Measurements from ENCODE around the gene TFDP2. TPM values are rescaled to one million over a fixed set of nuclear protein-coding genes. Genes with fewer than 3 reads are reported as not detected.

TFDP2 gene
- total and polyA plus RNA-seq, 9 of the 15 experiments (the other 6 are each of a cell fraction or from before 2014, with no cell fraction given): 95.6 to 179 (median 126) TPM

DNA sequence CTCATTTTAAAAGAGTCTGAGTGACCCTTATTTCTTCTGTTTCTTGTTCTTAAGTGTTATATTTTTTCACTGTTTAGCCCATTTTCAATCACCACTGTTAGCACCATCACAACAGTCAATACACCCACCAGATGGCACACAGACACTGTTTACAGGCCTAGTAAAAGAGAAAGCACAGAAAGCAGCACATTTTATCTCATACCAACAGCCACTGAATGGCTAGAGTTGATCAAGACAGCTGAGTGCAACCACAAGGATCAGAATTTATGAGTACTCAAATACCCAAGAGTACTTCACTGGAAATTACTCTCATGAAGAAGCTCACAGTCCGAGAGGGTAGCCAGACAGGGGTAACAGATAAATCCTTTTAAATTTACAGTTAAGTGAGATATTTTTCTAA, 127.0 kb downstream of the TFDP2 start (continued):
- TF ChIP-seq, protein P1, sequence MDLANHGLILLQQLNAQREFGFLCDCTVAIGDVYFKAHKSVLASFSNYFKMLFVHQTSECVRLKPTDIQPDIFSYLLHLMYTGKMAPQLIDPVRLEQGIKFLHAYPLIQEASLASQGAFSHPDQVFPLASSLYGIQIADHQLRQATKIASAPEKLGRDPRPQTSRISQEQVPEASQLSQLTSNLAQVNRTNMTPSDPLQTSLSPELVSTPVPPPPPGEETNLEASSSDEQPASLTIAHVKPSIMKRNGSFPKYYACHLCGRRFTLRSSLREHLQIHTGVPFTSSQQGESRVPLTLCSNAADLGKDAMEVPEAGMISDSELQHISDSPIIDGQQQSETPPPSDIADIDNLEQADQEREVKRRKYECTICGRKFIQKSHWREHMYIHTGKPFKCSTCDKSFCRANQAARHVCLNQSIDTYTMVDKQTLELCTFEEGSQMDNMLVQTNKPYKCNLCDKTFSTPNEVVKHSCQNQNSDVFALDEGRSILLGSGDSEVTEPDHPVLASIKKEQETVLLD (IDR thresholded peaks at IDR 0.05): no peak
- TF ChIP-seq NEUROD1 (IDR thresholded peaks at IDR 0.05; ENCODE audit: borderline replicate concordance, low read depth, low read length, partially characterized antibody): no peak
- no peak for TF ChIP-seq ZNF41 (CRISPR knock-in tag; conservative IDR thresholded peaks at IDR 0.05)
- TF ChIP-seq RHOXF2B (CRISPR knock-in tag; conservative IDR thresholded peaks at IDR 0.05): 0 out of 2 replicates have a peak, but pooled peaks have one; percentile 38
- no peak for TF ChIP-seq DNMT1 (IDR thresholded peaks at IDR 0.05)
- TF ChIP-seq CBX1 (IDR thresholded peaks at IDR 0.05; ENCODE audit: low read depth): no peak
- TF ChIP-seq CHD4 (IDR thresholded peaks at IDR 0.05; ENCODE audit: insufficient read depth, insufficient replicate concordance, low read depth, low read length, poor library complexity, severe bottlenecking): no peak
- TF ChIP-seq, protein P2, sequence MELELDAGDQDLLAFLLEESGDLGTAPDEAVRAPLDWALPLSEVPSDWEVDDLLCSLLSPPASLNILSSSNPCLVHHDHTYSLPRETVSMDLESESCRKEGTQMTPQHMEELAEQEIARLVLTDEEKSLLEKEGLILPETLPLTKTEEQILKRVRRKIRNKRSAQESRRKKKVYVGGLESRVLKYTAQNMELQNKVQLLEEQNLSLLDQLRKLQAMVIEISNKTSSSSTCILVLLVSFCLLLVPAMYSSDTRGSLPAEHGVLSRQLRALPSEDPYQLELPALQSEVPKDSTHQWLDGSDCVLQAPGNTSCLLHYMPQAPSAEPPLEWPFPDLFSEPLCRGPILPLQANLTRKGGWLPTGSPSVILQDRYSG (tag; conservative IDR thresholded peaks at IDR 0.05; ENCODE audit: low read depth): peak; percentile 92
- TF ChIP-seq CBFA2T2 (conservative IDR thresholded peaks at IDR 0.05): peak; percentile 90
- TF ChIP-seq, protein P3, sequence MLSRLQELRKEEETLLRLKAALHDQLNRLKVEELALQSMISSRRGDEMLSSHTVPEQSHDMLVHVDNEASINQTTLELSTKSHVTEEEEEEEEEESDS (CRISPR knock-in tag; IDR thresholded peaks at IDR 0.05): no peak
- no peak for TF ChIP-seq ZNF354B (CRISPR knock-in tag; IDR thresholded peaks at IDR 0.05)
- no peak for TF ChIP-seq BRCA1 (IDR thresholded peaks at IDR 0.05)
- no peak for TF ChIP-seq BRCA1 (CRISPR knock-in tag; IDR thresholded peaks at IDR 0.05)
- no peak for TF ChIP-seq TCF7 (IDR thresholded peaks at IDR 0.05; ENCODE audit: borderline replicate concordance)
- peak; percentile 70 to 87; a peak in 3 of 4 replicates for TF ChIP-seq TBL1XR1 (IDR thresholded peaks at IDR 0.05; ENCODE audit: low read length in 2 of 2)
- TF ChIP-seq ZNF644 (tag; IDR thresholded peaks at IDR 0.05; ENCODE audit: low read depth): peak; percentile 96
- no peak for TF ChIP-seq XRCC3 (IDR thresholded peaks at IDR 0.05)
- TF ChIP-seq ZNF384 (IDR thresholded peaks at IDR 0.05; ENCODE audit: low read depth, low read length): peak; percentile 52
- no peak for TF ChIP-seq YY1 (IDR thresholded peaks at IDR 0.05; ENCODE audit: borderline replicate concordance in 1 of 3, control insufficient read depth in 1 of 3, extremely low read depth in 1 of 3, insufficient read depth in 3 of 3, insufficient read length in 1 of 3, insufficient replicate concordance in 2 of 3, low read depth in 1 of 3, low read length in 2 of 3)
- TF ChIP-seq, protein P4, sequence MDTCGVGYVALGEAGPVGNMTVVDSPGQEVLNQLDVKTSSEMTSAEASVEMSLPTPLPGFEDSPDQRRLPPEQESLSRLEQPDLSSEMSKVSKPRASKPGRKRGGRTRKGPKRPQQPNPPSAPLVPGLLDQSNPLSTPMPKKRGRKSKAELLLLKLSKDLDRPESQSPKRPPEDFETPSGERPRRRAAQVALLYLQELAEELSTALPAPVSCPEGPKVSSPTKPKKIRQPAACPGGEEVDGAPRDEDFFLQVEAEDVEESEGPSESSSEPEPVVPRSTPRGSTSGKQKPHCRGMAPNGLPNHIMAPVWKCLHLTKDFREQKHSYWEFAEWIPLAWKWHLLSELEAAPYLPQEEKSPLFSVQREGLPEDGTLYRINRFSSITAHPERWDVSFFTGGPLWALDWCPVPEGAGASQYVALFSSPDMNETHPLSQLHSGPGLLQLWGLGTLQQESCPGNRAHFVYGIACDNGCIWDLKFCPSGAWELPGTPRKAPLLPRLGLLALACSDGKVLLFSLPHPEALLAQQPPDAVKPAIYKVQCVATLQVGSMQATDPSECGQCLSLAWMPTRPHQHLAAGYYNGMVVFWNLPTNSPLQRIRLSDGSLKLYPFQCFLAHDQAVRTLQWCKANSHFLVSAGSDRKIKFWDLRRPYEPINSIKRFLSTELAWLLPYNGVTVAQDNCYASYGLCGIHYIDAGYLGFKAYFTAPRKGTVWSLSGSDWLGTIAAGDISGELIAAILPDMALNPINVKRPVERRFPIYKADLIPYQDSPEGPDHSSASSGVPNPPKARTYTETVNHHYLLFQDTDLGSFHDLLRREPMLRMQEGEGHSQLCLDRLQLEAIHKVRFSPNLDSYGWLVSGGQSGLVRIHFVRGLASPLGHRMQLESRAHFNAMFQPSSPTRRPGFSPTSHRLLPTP (IDR thresholded peaks at IDR 0.05; ENCODE audit: borderline replicate concordance, extremely low read depth, insufficient read length): no peak
- no peak for TF ChIP-seq ZC3H8 (IDR thresholded peaks at IDR 0.05)
- no peak for TF ChIP-seq ZNF133 (CRISPR knock-in tag; IDR thresholded peaks at IDR 0.05)
- no peak for TF ChIP-seq KDM4B (IDR thresholded peaks at IDR 0.05; ENCODE audit: borderline replicate concordance in 2 of 2, low read depth in 1 of 2)
- TF ChIP-seq SAFB2 (IDR thresholded peaks at IDR 0.05; ENCODE audit: borderline replicate concordance, low read depth, low read length, severe bottlenecking): no peak
- no peak for TF ChIP-seq ZNF764 (CRISPR knock-in tag; IDR thresholded peaks at IDR 0.05; ENCODE audit: low read depth)

All from K562 (cell line).